H1 (cell line): ENCODE results near the gene PRSS3. TPM values are rescaled to one million over a fixed set of nuclear protein-coding genes. Genes with fewer than 3 reads are reported as not detected.

Experiments
- CBX5 ChIP-seq: fragments of 300-800, 300-1000 bp; sonication (generic); IDR thresholded peaks from 2 replicates; pipeline ENCODE4 v1.7.1; 2016; ENCODE audit warnings: antibody characterized with exemption, low read length, low read depth
- CTBP2 ChIP-seq: IDR thresholded peaks from 2 replicates; pipeline ENCODE4 v1.7.0; 2011; ENCODE audit warnings: borderline replicate concordance, mild to moderate bottlenecking, moderate library complexity, mixed read lengths, low read length; ENCODE audit not compliant: insufficient read depth, insufficient read length
- CTCF ChIP-seq, 3 experiments: IDR thresholded peaks; 1 replicate in 2 of 3; 2 replicates in 1 of 3; pipeline versions ENCODE4 v1.5.1 to v1.6.1; 2011; ENCODE audit warnings: low read length in 3 of 3, mild to moderate bottlenecking in 3 of 3, inconsistent platforms in 2 of 3, low read depth in 1 of 3, moderate library complexity in 1 of 3; ENCODE audit not compliant: insufficient read depth in 1 of 3; ENCODE audit errors: control extremely low read depth in 1 of 3
- EP300 ChIP-seq, 2 experiments: IDR thresholded peaks; 1 replicate in 1 of 2; 2 replicates in 1 of 2; pipeline ENCODE4 v1.6.1; 2011 to 2012; ENCODE audit warnings: low read depth in 2 of 2, low read length in 2 of 2, mild to moderate bottlenecking in 2 of 2, borderline replicate concordance in 1 of 2, inconsistent platforms in 1 of 2, moderate library complexity in 1 of 2
- SAP30 ChIP-seq: fragments of 300-600 bp; sonication (generic); IDR thresholded peaks from 2 replicates; pipeline ENCODE4 v1.7.1; 2012; ENCODE audit warnings: low read length, moderate library complexity, mild to moderate bottlenecking, inconsistent platforms; ENCODE audit not compliant: insufficient read depth, insufficient replicate concordance
- SP4 ChIP-seq: IDR thresholded peaks from 2 replicates; pipeline ENCODE4 v1.6.1; 2012; ENCODE audit warnings: low read length, inconsistent platforms
- ZNF274 ChIP-seq: IDR thresholded peaks from 2 replicates; pipeline ENCODE4 v1.7.0; 2012; ENCODE audit warnings: low read length, borderline replicate concordance; ENCODE audit errors: extremely low read depth
- polyA plus RNA-seq, 7 experiments: library from polyadenylated mRNA; depleted of rRNA in 3 of 7; stranded (reverse) in 5 of 7; unstranded in 2 of 7; fragments of >200 nt in 5 of 7; fragments of 200-250 nt in 2 of 7; gene quantifications; 1 replicate in 5 of 7; 2 replicates in 1 of 7; 4 replicates in 1 of 7; pipeline versions ENCODE4 v1.2.1 to v1.2.3, GENCODE V29; 2011 to 2013; ENCODE audit warnings: missing spikeins in 2 of 7, mixed read lengths in 2 of 7
- total RNA-seq: library from RNA; stranded (reverse); fragmentation: NEBNext Ultra II Directional; extraction: Animal tissue kit (Norgen Biotek cat#: 25700); gene quantifications from 2 replicates; pipeline ENCODE4 v1.2.1, GENCODE V29; 2021

PRSS3 gene
- total and polyA plus RNA-seq, 2 of the 8 experiments (the other 6 are each of a cell fraction or from before 2014, with no cell fraction given), result 0.12 TPM; not detected in 1

GRCh38 chr9:33815781-33816180 is 20.4 kb downstream of the PRSS3 start (continued):
- TF ChIP-seq SAP30 (no peak), EP300 (IDR thresholded peaks at IDR 0.05; ENCODE audit: borderline replicate concordance in 1 of 2, low read depth in 2 of 2, low read length in 2 of 2) (no peak), CTBP2 (no peak), ZNF274 (no peak), CTCF (IDR thresholded peaks at IDR 0.05; ENCODE audit: control extremely low read depth in 1 of 3, insufficient read depth in 1 of 3, low read depth in 1 of 3, low read length in 3 of 3) (no peak), CBX5 (no peak), SP4 (no peak)
